Mesenchymal stem cell (in vitro differentiated cells and primary cell): ENCODE measurements around the gene TSPAN31.
"Not testable (repeated sequence)": the region's sequence is repeated elsewhere in the genome, so short reads cannot be mapped to it uniquely, and the experiment has no call there.

Experiments
- DNase-seq: peaks from one replicate; pipeline ENCODE4 v3.0.0-alpha.2; 2013
- H2AFZ ChIP-seq: one replicate; pipeline ENCODE4 v1.6.1; 2013; ENCODE audit warnings: low read depth, mild to moderate bottlenecking, control low read depth, inconsistent platforms, low read length, moderate library complexity
- H2AK5ac ChIP-seq: 2 replicates; pipeline ENCODE4 v1.6.1; 2013; ENCODE audit warnings: low read length, moderate library complexity, mild to moderate bottlenecking, inconsistent platforms; ENCODE audit not compliant: severe bottlenecking
- H2BK120ac ChIP-seq: one replicate; pipeline ENCODE4 v1.6.1; 2013; ENCODE audit warnings: low read depth, mild to moderate bottlenecking, inconsistent platforms, low read length, moderate library complexity
- H2BK12ac ChIP-seq, 2 experiments: one replicate each; pipeline ENCODE4 v1.6.1; 2013; ENCODE audit warnings: inconsistent platforms in 2 of 2, low read length in 2 of 2, mild to moderate bottlenecking in 2 of 2, moderate library complexity in 2 of 2, control low read depth in 1 of 2
- H2BK15ac ChIP-seq: one replicate; pipeline ENCODE4 v1.6.1; 2013; ENCODE audit warnings: mild to moderate bottlenecking, low read depth, inconsistent platforms; ENCODE audit not compliant: poor library complexity, severe bottlenecking
- H2BK5ac ChIP-seq: 2 replicates; pipeline ENCODE4 v1.6.1; 2013; ENCODE audit warnings: low read depth, mild to moderate bottlenecking, low read length, control low read depth, inconsistent platforms; ENCODE audit not compliant: poor library complexity, severe bottlenecking
- H3K14ac ChIP-seq, 2 experiments: one replicate each; pipeline ENCODE4 v1.6.1; 2013; ENCODE audit warnings: inconsistent platforms in 2 of 2, low read length in 2 of 2, control low read depth in 1 of 2, mild to moderate bottlenecking in 1 of 2, moderate library complexity in 1 of 2
- H3K18ac ChIP-seq, 2 experiments: one replicate each; pipeline ENCODE4 v1.6.1; 2013; ENCODE audit warnings: inconsistent platforms in 2 of 2, low read length in 2 of 2, control low read depth in 1 of 2, low read depth in 1 of 2, mild to moderate bottlenecking in 1 of 2
- H3K23ac ChIP-seq, 2 experiments: one replicate each; pipeline ENCODE4 v1.6.1; 2013; ENCODE audit warnings: inconsistent platforms in 2 of 2, low read length in 2 of 2, mild to moderate bottlenecking in 2 of 2, moderate library complexity in 2 of 2, control low read depth in 1 of 2
- H3K27ac ChIP-seq: 2 replicates; pipeline ENCODE4 v1.5.1; 2013; ENCODE audit warnings: mild to moderate bottlenecking, moderate library complexity, low read length, control low read depth, inconsistent platforms; ENCODE audit not compliant: poor library complexity, severe bottlenecking
- H3K27me3 ChIP-seq, 2 experiments: 2 replicates each; pipeline versions ENCODE4 v1.6.1 to v1.7.0; 2013; ENCODE audit warnings: low read length in 2 of 2, mild to moderate bottlenecking in 2 of 2, moderate library complexity in 2 of 2, control low read depth in 1 of 2, inconsistent platforms in 1 of 2; ENCODE audit not compliant: control insufficient read depth in 1 of 2, insufficient read depth in 1 of 2
- H3K36me3 ChIP-seq, 2 experiments: 2 replicates each; pipeline versions ENCODE4 v1.6.1 to v1.7.0; 2013; ENCODE audit warnings: low read length in 2 of 2, control low read depth in 1 of 2, inconsistent platforms in 1 of 2, low read depth in 1 of 2, mild to moderate bottlenecking in 1 of 2; ENCODE audit not compliant: insufficient read depth in 2 of 2, control insufficient read depth in 1 of 2
- H3K4ac ChIP-seq, 2 experiments: one replicate each; pipeline ENCODE4 v1.6.1; 2013; ENCODE audit warnings: inconsistent platforms in 2 of 2, low read length in 2 of 2, mild to moderate bottlenecking in 2 of 2, moderate library complexity in 2 of 2, control low read depth in 1 of 2, low read depth in 1 of 2
- H3K4me1 ChIP-seq: 2 replicates; pipeline ENCODE4 v1.6.1; 2013; ENCODE audit warnings: low read depth, low read length, control low read depth; ENCODE audit not compliant: control insufficient read depth, insufficient read depth
- H3K4me2 ChIP-seq: 2 replicates; pipeline ENCODE4 v1.6.1; 2013; ENCODE audit warnings: low read length, mild to moderate bottlenecking, inconsistent platforms; ENCODE audit not compliant: poor library complexity, severe bottlenecking
- H3K4me3 ChIP-seq, 2 experiments: 2 replicates each; pipeline versions ENCODE4 v1.5.1 to v1.7.0; 2013; ENCODE audit warnings: low read length in 2 of 2, mild to moderate bottlenecking in 2 of 2, control low read depth in 1 of 2, low read depth in 1 of 2; ENCODE audit not compliant: insufficient read depth in 1 of 2
- H3K79me1 ChIP-seq: replicated peaks from 2 replicates; pipeline ENCODE4 v1.6.1; 2013; ENCODE audit warnings: mild to moderate bottlenecking, control low read depth, low read length, inconsistent platforms; ENCODE audit not compliant: poor library complexity, severe bottlenecking
- H3K9ac ChIP-seq: 2 replicates; pipeline ENCODE4 v1.7.0; 2013; ENCODE audit warnings: mild to moderate bottlenecking, low read length, moderate library complexity
- H3K9me3 ChIP-seq: 2 replicates; pipeline ENCODE4 v1.7.0; 2013; ENCODE audit warnings: mild to moderate bottlenecking, low read length; ENCODE audit not compliant: control insufficient read depth
- H4K8ac ChIP-seq: one replicate; pipeline ENCODE4 v1.6.1; 2013; ENCODE audit warnings: inconsistent platforms, mild to moderate bottlenecking, low read length, moderate library complexity
- H4K91ac ChIP-seq: one replicate; pipeline ENCODE4 v1.6.1; 2013; ENCODE audit warnings: mild to moderate bottlenecking, low read length, inconsistent platforms
- WGBS: methylation state at CpG from one replicate; pipeline ENCODE4 v1.1.7; 2013; ENCODE audit warnings: mixed read lengths; 5-methylcytosine and 5-hydroxymethylcytosine counted together

TSPAN31 gene

DNA sequence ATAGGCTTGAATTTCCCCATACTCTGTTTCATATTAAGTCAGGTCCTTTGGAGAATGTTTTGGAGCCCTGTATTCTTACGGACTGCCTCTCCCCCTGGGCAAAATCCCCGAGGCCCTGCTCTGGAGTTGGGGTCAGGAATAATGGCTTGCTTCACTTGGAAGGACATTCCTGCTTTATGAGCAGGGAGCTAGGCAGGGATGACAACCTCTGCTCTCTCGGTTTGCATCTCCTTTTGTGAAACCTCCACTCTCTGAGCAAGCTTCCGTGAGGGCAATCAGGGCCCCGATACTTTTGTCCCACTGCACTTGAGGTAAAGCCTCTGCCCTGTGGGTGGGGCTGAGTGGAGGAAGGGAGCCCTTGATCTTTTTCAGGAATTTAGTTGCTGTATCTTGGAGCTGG, 31.6 kb upstream of the TSPAN31 start:
- no peak for DNase-seq
- Histone ChIP-seq H3K18ac (no peak overlapping the region), H3K27ac (no peak overlapping the region), H3K4me3 (no peak overlapping the region), H2AFZ (no peak overlapping the region), H2BK5ac (no peak overlapping the region), H4K91ac (no peak overlapping the region), H4K8ac (no peak overlapping the region), H3K23ac (no peak overlapping the region), H3K9me3 (peaks cover 9% of the 10 kb centered on the region), H3K14ac (no peak overlapping the region), H2BK120ac (no peak overlapping the region), H3K4me1 (no peaks in the 10 kb centered on the region), H3K9ac (no peak overlapping the region), H3K36me3 (peaks cover 32 to 47% of the 10 kb centered on the region in 2 experiments), H3K79me1 (peaks cover 7% of the 10 kb centered on the region), H2AK5ac (no peak overlapping the region), H3K27me3 (no peaks in the 10 kb centered on the region), H3K4me2 (no peak overlapping the region), H2BK15ac (no peak overlapping the region), H2BK12ac (no peak overlapping the region), H3K4ac (no peak overlapping the region)
- 87% methylated on average over 4 of the region's 5 CpGs for WGBS

DNA sequence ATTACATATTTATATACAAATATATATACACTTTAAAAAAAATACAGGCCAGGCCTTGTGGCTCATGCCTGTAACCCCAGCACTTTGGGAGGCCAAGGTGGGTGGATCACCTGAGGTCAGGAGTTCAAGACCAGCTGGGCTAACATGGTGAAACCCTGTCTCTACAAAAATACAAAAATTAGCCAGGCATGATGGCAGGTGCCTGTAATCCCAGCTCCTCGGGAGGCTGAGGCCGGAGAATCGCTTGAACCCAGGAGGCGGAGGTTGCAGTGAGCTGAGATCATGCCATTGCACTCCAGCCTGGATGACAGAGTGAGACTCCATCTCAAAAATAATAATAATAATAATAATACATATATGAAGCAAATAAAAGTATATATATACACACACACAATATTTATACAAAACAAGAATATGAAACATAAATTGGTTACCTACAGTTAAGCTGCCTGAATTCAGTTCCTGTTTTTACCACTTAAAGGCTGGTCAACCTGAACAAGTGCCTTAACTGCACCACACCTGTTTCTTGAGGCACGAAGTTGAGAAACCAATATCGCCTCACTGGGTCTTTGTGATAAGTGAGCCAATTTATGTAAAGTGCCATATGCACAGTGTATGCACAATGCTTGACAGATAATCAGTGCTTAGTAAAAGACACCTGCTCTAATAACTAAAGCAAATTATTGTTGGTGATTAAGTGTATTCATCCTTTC, 29.6 kb upstream of the TSPAN31 start:
- not testable (repeated sequence) for H4K91ac ChIP-seq, H3K9me3 ChIP-seq, H3K4me1 ChIP-seq, H2BK5ac ChIP-seq, H3K14ac ChIP-seq, H3K4me2 ChIP-seq, H3K4ac ChIP-seq, H2AFZ ChIP-seq, H3K79me1 ChIP-seq, H3K23ac ChIP-seq, H3K27me3 ChIP-seq, H3K9ac ChIP-seq, H3K4me3 ChIP-seq, H3K18ac ChIP-seq, H2AK5ac ChIP-seq, H2BK15ac ChIP-seq, H4K8ac ChIP-seq, H3K27ac ChIP-seq, H2BK12ac ChIP-seq, DNase-seq, H2BK120ac ChIP-seq
- H3K36me3 ChIP-seq = peaks cover 48 to 64% of the 10 kb centered on the region in 2 experiments
- 97% methylated on average over 6 of the region's 6 CpGs for WGBS

DNA sequence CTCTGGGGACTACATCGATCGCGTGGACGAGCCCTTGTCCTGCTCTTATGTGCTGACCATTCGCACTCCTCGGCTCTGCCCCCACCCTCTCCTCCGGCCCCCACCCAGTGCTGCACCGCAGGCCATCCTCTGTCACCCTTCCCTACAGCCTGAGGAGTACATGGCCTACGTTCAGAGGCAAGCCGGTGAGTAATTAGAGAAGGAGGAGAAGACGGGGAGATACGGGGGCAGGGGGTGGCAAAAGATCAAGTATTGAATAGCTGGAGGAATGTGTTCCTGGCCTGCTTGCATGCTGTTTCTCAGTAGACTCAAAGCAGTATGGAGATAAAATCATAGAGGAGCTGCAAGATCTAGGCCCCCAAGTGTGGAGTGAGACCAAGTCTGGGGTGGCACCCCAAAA, 29.1 kb upstream of the TSPAN31 start:
- Histone ChIP-seq H2BK12ac (no peak overlapping the region), H3K9me3 (peaks cover 9% of the 10 kb centered on the region), H4K91ac (no peak overlapping the region), H2AFZ (no peak overlapping the region), H3K27me3 (no peaks in the 10 kb centered on the region), H3K4me2 (no peak overlapping the region), H3K4me3 (no peak overlapping the region), H3K27ac (no peak overlapping the region), H2BK15ac (no peak overlapping the region), H3K14ac (no peak overlapping the region), H2AK5ac (no peak overlapping the region), H3K36me3 (peaks cover 54 to 70% of the 10 kb centered on the region in 2 experiments), H4K8ac (no peak overlapping the region), H2BK5ac (no peak overlapping the region), H2BK120ac (no peak overlapping the region), H3K4me1 (no peaks in the 10 kb centered on the region), H3K79me1 (peaks cover 6% of the 10 kb centered on the region), H3K23ac (no peak overlapping the region), H3K4ac (no peak overlapping the region), H3K18ac (no peak overlapping the region), H3K9ac (no peak overlapping the region)
- no peak for DNase-seq
- 96% methylated on average over 10 of the region's 12 CpGs for WGBS

DNA sequence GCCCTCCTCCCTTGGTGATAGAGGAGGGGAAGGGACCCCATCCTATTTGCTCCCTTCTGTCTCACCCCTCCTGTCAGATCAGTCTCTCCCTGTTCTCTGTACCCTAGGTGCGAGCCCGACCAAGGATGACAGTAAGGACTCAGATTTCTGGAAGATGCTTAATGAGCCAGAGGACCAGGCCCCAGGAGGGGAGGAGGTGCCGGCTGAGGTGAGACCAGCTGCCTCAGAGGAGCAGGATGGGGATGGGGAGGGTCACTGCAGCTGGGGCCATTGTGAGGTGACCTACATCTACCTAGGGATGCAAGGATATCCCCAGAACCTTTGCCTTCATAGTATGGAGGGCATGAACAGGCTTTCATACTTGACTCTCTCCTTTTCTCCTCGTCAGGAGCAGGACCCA, 28.5 kb upstream of the TSPAN31 start:
- H3K27ac ChIP-seq = no peak overlapping the region
- WGBS = 92% methylated on average over 4 of the region's 4 CpGs
- H3K36me3 ChIP-seq = peaks cover 59 to 75% of the 10 kb centered on the region in 2 experiments
- no peak overlapping the region for H2AK5ac ChIP-seq
- H3K23ac ChIP-seq = no peak overlapping the region
- no peak overlapping the region for H2BK15ac ChIP-seq
- no peak overlapping the region for H4K91ac ChIP-seq
- H2BK120ac ChIP-seq = no peak overlapping the region
- H3K79me1 ChIP-seq = peaks cover 6% of the 10 kb centered on the region
- no peaks in the 10 kb centered on the region for H3K4me1 ChIP-seq
- no peak for DNase-seq
- no peaks in the 10 kb centered on the region for H3K27me3 ChIP-seq
- H3K4ac ChIP-seq = no peak overlapping the region
- H3K9me3 ChIP-seq = peaks cover 9% of the 10 kb centered on the region
- no peak overlapping the region for H4K8ac ChIP-seq
- no peak overlapping the region for H3K4me2 ChIP-seq
- H3K9ac ChIP-seq = no peak overlapping the region
- H2BK12ac ChIP-seq = no peak overlapping the region
- no peak overlapping the region for H3K4me3 ChIP-seq
- no peak overlapping the region for H3K14ac ChIP-seq
- no peak overlapping the region for H2AFZ ChIP-seq
- no peak overlapping the region for H2BK5ac ChIP-seq
- no peak overlapping the region for H3K18ac ChIP-seq
